ENCODE data around the gene NRM.
A peak's percentile ranks its signal among the peaks of the same experiment; 100 is the strongest.
"Not testable (repeated sequence)": the region's sequence is repeated elsewhere in the genome, so short reads cannot be mapped to it uniquely, and the experiment has no call there.

The NRM gene

DNA sequence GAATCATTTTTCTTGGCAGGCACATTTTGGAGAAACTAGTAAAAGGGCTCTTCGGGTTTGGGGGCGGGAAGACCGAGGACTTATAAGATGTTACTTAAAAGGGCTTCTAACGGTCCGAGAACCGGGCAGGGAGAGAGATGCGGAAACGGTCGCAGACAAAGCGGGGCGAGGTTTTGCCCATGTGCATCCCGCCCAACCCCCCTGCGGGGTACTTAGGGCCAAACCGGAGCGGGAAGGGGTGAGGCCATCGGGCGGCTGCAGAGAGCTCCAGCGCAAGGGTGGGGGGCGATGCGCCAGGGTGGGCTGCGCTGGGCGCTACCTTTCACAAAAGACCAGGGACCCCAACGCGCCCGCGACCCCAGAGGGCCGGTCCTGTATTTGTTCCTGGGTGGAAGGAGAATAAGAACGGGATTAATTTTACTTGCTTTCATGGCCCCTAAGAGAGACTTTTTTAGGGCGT lies 30.0 kb upstream of the NRM start:
- DNase-seq (ENCODE audit: low spot score), result peak; percentile 62

- DNase-seq (ENCODE audit: low spot score), result peak; percentile 99
Observed at GRCh38 chr6:30719791-30720737, 29.3 kb upstream of the NRM start, which contains the start of gene TUBB. TSS of gene TUBB (plus strand) at chr6:30720352. CDS start at chr6:30720507, 155 bp downstream.

- DNase-seq (ENCODE audit: low spot score), result no peak
Observed at GRCh38 chr6:30719356-30719755, 28.6 kb upstream of the NRM start.

DNA sequence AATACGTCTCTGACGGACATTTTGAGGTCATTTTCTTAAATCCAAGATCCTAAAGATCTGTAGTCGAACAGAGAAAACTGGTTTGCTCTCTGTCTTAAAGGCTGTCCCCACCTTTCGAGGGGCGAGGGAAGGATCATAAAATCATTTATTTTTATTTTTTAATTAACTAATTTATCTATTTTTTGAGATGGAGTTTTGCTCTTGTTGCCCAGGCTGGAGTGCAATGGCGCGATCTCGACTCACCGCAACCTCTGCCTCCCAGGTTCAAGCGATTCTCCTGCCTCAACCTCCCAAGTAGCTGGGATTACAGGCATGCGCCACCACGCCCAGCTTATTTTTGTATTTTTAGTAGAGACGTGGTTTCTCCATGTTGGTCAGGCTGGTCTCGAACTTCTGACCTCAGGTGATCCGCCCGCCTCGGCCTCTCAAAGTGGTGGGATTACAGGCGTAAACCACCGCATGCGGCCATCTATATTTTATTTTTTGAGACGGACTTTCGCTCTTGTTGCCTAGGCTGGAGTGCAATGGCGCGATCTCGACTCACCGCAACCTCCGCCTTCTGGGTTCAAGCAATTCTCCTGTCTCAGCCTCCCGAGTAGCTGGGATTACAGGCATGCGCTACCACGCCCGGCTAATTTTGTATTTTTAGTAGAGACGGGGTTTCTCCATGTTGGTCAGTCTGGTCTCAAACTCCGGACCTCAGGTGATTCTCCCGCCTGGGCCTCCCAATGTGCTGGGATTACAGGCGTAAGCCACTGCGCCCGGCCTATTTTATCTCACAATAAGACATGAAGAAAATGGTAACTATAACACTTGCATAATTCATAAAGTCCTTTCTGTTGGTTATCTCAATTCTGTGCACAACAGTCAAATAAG lies 27.3 kb upstream of the NRM start:
- not testable (repeated sequence) for DNase-seq (ENCODE audit: low spot score)

DNA sequence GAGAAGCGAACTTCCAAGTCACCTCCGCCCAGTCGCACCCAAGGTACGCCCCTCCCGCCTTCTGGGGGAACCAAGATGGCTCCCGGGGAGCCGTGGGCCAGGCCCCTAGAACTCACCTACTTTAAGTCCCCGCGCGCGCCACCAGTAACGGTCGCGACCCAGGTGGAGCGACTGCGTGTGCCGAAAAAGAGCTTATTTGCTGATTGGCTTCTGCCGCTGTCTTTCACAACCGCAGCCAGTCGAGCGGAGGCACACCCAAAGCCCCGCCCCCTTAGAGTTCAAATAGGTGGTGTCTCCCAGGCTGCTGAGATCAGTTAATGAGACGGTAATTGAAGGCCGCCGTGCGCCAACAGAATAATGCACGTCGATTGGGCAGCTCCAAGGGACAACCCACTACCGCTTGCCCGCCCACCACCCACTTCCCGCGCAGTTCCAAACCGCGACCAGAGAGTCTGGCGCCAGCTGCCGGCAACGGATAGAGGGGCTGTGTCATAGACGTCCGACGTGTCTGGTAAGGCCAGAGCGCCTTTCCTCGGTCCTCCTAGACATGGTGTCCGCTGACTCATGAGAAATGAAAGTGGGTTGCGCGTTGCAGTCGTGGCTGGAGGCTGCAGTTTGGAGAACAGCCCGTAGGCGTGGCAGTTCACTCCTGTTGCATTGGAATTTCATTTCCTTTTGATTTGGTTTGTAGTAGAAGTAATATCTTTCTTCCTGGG lies 26.5 kb upstream of the NRM start, which contains the start of gene MDC1:
Gene MDC1 (minus strand): TSS at position 153 of the 716 bp plus-strand sequence. CDS start 2,106 bp downstream, outside the sequence.
- peak; percentile 100 for DNase-seq (ENCODE audit: low spot score)

DNA sequence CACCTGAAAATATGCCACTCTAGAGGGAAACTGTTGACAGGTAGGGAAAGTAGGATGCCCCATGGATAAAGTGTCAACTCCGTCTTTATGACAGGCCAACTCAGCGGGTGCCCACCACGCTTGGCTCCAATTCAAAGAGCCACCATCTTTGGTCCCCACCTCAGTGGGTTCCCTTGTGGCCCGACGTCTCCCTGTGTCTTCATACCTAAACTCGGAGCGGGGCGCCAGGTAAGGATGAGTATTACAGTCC lies 26.0 kb upstream of the NRM start:
- DNase-seq (ENCODE audit: low spot score), result no peak

GRCh38 chr6:30714263-30714662 lies 23.5 kb upstream of the NRM start:
- DNase-seq (ENCODE audit: low spot score), result no peak

DNA sequence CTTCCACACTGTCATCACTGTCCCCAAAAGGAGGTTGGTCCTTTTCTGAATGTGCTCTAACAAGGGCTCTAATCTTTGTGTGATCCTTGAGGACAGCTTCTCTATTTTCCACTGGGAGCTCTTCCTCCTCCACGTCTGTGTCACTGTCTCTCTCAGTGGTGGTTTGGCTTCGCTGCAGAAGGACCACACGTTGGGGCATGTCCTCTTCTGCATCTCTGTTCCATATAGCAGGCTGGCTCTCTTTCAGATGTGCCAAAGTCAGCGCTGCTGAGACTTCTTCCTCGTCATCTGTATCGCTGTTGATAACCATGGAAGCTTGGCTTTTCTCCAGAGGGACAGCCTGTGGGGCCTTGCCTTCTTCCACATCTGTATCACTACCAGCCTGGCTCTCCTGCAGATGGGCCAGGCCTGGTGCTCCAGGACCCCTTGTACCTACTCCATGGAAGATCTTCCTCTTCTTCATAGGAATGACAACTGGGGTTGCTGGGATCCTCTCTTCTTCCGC lies 21.7 kb upstream of the NRM start:
- no peak for DNase-seq (ENCODE audit: low spot score)

GRCh38 chr6:30711758-30712380 lies 21.1 kb upstream of the NRM start:
- DNase-seq (ENCODE audit: low spot score), result no peak

DNA sequence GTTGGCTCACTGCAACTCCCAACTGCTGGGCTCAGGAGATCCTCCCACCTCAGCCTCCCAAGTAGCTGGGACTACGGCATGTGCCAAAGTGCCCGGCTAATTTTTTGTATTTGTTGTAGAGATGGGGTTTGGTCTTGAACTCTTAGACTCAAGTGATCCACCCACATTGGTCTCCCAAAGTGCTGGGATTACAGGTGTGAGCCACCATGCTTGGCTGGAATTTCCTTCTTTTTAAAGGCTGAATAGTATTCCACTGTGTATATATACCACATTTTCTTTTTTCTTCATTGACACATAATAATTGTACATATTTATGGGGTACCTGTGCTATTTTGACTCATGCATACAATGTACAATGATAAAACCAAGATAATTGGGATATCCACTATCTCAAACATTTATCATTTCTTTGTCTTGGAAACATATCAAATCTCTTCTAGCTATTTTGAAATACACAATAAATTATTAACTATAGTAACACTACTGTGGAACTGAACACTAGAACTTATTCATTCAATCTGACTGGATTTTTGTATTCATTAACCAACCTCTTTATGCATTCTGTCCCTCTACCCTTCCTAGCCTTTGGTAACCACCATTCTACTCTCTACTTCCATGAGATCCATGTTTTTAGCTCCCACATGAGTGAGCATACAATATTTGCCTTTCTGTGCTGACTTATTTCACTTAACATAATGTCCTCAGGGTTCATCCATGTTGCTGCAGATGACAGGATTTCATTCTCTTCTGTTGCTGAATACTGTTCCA lies 18.5 kb upstream of the NRM start:
- DNase-seq (ENCODE audit: low spot score), result no peak

GRCh38 chr6:30707281-30707850 lies 16.6 kb upstream of the NRM start:
- DNase-seq (ENCODE audit: low spot score), result no peak

GRCh38 chr6:30705620-30706019 lies 14.8 kb upstream of the NRM start:
- DNase-seq (ENCODE audit: low spot score), result no peak

DNA sequence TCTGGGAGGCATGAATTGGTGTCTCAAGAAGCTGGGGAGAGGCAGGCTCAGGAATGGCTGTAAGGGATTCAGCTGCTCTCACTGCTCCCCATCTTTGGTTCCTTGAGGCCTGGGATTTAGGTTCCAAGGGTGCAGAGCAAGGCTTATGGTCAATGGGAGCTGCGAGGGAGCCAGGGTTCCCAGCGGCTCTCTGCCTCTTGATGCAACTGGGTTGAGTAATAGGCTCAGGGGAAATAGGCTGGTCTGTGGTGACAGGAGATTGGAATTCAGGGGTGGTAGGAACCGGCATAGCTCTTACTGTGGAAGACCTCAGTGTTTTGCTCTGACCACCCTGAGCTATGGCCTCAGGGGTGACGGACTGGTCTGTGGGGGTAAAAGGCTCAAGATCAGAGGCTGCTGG lies 13.0 kb upstream of the NRM start:
- no peak for DNase-seq (ENCODE audit: low spot score)

- DNase-seq (ENCODE audit: low spot score), result no peak
Observed at GRCh38 chr6:30703011-30703410, 12.2 kb upstream of the NRM start.

- no peak for DNase-seq (ENCODE audit: low spot score)
Observed at GRCh38 chr6:30700340-30700739, 9.6 kb upstream of the NRM start.

DNA sequence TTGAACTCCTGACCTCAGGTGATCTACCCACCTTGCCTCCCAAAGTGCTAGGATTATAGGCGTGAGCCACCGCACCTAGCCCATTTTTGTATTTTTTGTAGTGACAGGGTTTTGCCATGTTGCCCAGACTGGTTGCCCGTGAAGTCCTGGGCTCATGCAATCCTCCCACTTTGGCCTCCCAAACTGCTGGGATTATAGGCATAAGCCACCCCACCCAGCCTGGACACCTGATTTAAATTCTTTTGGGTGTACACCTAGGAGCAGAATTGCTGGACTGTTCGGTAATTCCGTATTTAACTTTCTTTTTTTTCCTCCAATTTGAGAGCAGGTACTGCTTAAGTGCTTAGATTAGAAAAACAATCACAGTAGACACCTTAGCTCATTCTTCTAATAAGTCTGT lies 5.6 kb upstream of the NRM start:
- no peak for DNase-seq (ENCODE audit: low spot score)

DNA sequence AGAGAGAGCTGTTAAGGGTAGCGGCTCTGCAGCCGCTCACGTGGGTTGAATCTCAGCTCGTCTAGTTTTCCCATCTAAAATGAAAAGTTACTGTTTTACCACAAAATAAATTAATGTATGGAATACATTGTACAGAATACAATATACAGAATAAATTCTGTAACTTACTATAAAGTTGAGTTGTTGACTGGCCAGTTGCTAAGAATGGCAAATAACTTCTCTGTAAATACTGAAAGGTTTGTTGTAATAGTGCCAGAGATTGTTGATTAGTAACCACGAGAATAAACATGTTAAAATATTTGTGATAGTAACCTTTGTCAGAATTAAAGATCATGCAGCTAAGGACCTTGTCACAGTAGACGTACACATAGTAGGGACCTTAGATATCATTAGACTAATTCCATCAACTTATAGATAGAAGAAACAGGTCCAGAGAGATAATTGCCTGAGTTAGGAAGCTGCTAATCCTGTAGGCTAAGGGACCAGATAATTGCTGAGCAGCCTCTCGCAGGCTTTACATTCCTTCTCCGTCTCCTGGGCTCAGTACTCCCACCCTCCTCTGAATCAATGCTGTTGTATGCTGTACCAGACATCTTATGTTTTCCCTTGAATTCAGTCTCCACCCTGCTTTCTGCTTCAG lies 544 bp upstream of the NRM start:
- no peak for DNase-seq (ENCODE audit: low spot score)

GRCh38 chr6:30689985-30690384 lies 799 bp downstream of the NRM start:
- DNase-seq (ENCODE audit: low spot score), result no peak

DNA sequence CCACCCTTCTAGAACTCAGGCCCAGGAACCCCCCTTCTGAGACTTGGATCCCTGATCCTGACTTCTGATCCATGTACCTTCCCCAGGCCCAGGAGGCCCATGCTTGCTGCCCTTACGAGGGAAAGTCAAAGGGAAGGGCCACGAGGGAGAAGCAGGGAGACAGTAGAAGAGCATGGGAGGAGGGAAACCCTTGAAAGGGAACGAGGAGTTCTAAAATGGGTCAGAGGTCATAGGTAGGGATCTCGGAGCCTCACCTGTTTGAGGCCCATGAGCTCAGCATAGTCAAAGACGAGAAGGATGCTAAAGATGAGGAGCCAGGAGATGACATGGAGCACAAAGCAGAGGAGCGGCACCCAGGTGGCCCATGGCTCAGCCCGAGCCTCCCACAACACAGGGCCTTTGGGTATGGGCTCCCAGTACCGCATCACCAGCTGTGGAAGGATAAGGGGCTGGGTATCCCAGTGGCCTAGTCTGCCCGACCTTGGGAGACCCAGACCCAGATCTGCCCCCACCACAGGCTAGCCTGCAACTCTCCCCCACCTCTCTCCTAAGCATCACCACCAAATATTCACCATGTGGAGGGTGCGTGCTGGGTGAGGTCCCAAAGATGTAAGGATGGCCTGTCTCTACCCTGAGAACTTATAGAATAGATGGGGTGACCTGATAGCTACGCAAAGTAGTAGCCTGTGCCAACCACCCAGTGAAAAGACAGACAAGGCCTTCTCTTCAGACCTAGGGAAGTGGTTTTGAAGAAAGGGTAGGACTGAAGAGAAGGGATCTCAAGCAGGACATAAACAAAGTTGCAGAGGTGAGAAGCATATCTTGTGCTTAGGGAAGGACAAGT lies 1.5 kb downstream of the NRM start:
- DNase-seq (ENCODE audit: low spot score), result no peak

All from pons (tissue), 1 donor.